Adrenal gland (tissue), 12 donors: ENCODE results near the gene SPATA31D4. TPM values are rescaled to one million over a fixed set of nuclear protein-coding genes. Genes with fewer than 3 reads are reported as not detected.

Experiments
- DNase-seq, 7 donors: peaks; one replicate each; pipeline ENCODE4 v3.0.0-alpha.2; 2019 to 2020
- H3K27ac ChIP-seq, 5 donors: fragments of 200-600 bp; sonication (generic) in 4 of 5; 1 replicate in 3 of 5; 2 replicates in 2 of 5; pipeline versions ENCODE4 v1.5.1 to v1.8.0; 2016 to 2020; ENCODE audit warnings: mild to moderate bottlenecking in 1 of 5
- H3K27me3 ChIP-seq: fragments of 200-600 bp; 2 replicates; pipeline ENCODE4 v1.8.0; 2021
- H3K36me3 ChIP-seq, 2 donors: fragments of 200-600 bp; replicated peaks in 1 of 2; 1 replicate in 1 of 2; 2 replicates in 1 of 2; pipeline versions ENCODE4 v1.5.1 to v1.8.0; 2018 to 2022
- H3K4me1 ChIP-seq, 2 donors: fragments of 200-600 bp; replicated peaks in 1 of 2; 1 replicate in 1 of 2; 2 replicates in 1 of 2; pipeline versions ENCODE4 v1.5.1 to v1.8.0; 2018 to 2021
- H3K4me3 ChIP-seq, 4 donors: fragments of 200-600 bp; sonication (generic) in 3 of 4; one replicate each; pipeline ENCODE4 v1.5.1; 2016 to 2018
- H3K9me3 ChIP-seq, 3 donors: fragments of 200-600 bp; sonication (generic) in 1 of 3; replicated peaks in 1 of 3; 1 replicate in 2 of 3; 2 replicates in 1 of 3; pipeline versions ENCODE4 v1.5.1 to v1.8.0; 2016 to 2021
- CTCF ChIP-seq, 6 experiments: fragments of 450-650 bp in 4 of 6; fragments of 200-600 bp in 2 of 6; sonication (generic) in 1 of 6; IDR thresholded peaks; 1 replicate in 5 of 6; 2 replicates in 1 of 6; pipeline versions ENCODE4 v1.5.1 to v1.8.0; 2016 to 2021; ENCODE audit warnings: antibody characterized with exemption in 6 of 6, mild to moderate bottlenecking in 2 of 6, moderate library complexity in 1 of 6
- POLR2A ChIP-seq, 2 donors: fragments of 450-650 bp; IDR thresholded peaks; one replicate each; pipeline ENCODE4 v1.6.1; 2017; ENCODE audit warnings: antibody characterized with exemption in 2 of 2, mild to moderate bottlenecking in 2 of 2, moderate library complexity in 1 of 2
- WGBS, 4 donors: extraction: QIAGEN DNeasy Blood & Tissue Kit in 2 of 4; methylation state at CpG; one replicate each; pipeline versions ENCODE4 v1.1.5 to v1.1.7; 2013 to 2017; 5-methylcytosine and 5-hydroxymethylcytosine counted together
- intact Hi-C, 2 donors: fragments of 100-400 bp; cut with DNase I; formaldehyde crosslinking; loops; one replicate each; pipeline versions ENCODE4 v1.14.1 to v1.15.0; 2022 to 2023
- polyA plus RNA-seq, 3 donors: library from polyadenylated mRNA; stranded (reverse); fragments of 200-250 nt in 2 of 3; fragments of 350-450 nt in 1 of 3; fragmentation: Illumina TruSeq in 1 of 3; extraction: RNeasy Lipid Tissue Mini Kit (QIAGEN cat#74804) in 1 of 3; gene quantifications; one replicate each; pipeline ENCODE4 v1.2.3, GENCODE V29; 2013 to 2014
- total RNA-seq, 9 donors: library from RNA; depleted of rRNA in 4 of 9; stranded (reverse); fragments of >200 nt in 4 of 9; fragments of 120-200 nt in 1 of 9; fragmentation: NEBNext Ultra II Directional in 1 of 9; extraction: Animal tissue kit (Norgen Biotek cat#: 25700) in 1 of 9; gene quantifications; one replicate each; pipeline versions ENCODE4 v1.1.0 to v1.2.4, GENCODE V29; 2013 to 2023
- donor health status: healthy with polysubstance abuse.
- donor health status: Bipolar disorder and iron deficiency.
- donor health status: DM: yes; HTN: yes; CAD: no.
- donor health status: DM: no; HTN: no; CAD: no.
- donor health status: DM: no; HTN: no; CAD: no.
- donor health status: DM: yes; HTN: yes; CAD: no.

SPATA31D4 gene
- total and polyA plus RNA-seq, 12 donors, result not detected

GRCh38 chr9:81969971-81970370 lies 41.7 kb downstream of the SPATA31D4 start:
- TF ChIP-seq CTCF (IDR thresholded peaks at IDR 0.05), result no peak
- TF ChIP-seq POLR2A (IDR thresholded peaks at IDR 0.05), result no peak
- Histone ChIP-seq H3K36me3 (no peaks in the 10 kb centered on the region), H3K4me3 (no peak overlapping the region), H3K4me1 (no peaks in the 10 kb centered on the region), H3K9me3 (no peaks in the 10 kb centered on the region), H3K27me3 (no peaks in the 10 kb centered on the region), H3K27ac (no peak overlapping the region)
- intact Hi-C loops, result no loop called here
- DNase-seq, result no peak

GRCh38 chr9:81971727-81972126 lies 43.5 kb downstream of the SPATA31D4 start:
- Histone ChIP-seq H3K4me1 (no peaks in the 10 kb centered on the region), H3K27me3 (no peaks in the 10 kb centered on the region), H3K36me3 (no peaks in the 10 kb centered on the region), H3K27ac (no peak overlapping the region), H3K4me3 (no peak overlapping the region), H3K9me3 (no peaks in the 10 kb centered on the region)
- peak in 1 of 7 donors; percentile 20 for DNase-seq
- TF ChIP-seq CTCF (IDR thresholded peaks at IDR 0.05) (no peak), POLR2A (IDR thresholded peaks at IDR 0.05) (no peak)
- intact Hi-C loops, result no loop called here

- Histone ChIP-seq H3K36me3 (no peaks in the 10 kb centered on the region), H3K27ac (no peak overlapping the region), H3K4me3 (no peak overlapping the region), H3K9me3 (no peaks in the 10 kb centered on the region), H3K4me1 (no peaks in the 10 kb centered on the region), H3K27me3 (no peaks in the 10 kb centered on the region)
- 71 to 87% (median 87%) methylated on average over 5 of the region's 5 CpGs for whole genome bisulfite sequencing, 4 donors
- TF ChIP-seq CTCF (IDR thresholded peaks at IDR 0.05), result no peak
- TF ChIP-seq POLR2A (IDR thresholded peaks at IDR 0.05), result no peak
- no peak for DNase-seq
- intact Hi-C loops, result no loop called here
Observed at GRCh38 chr9:81974764-81975163, 46.5 kb downstream of the SPATA31D4 start.

GRCh38 chr9:81976351-81976750 lies 48.1 kb downstream of the SPATA31D4 start:
- 91 to 94% (median 93%) methylated on average over 11 of the region's 11 CpGs for WGBS, 4 donors
- no peaks in the 10 kb centered on the region for H3K9me3 ChIP-seq
- intact Hi-C loops, result no loop called here
- TF ChIP-seq POLR2A (IDR thresholded peaks at IDR 0.05) (no peak), CTCF (IDR thresholded peaks at IDR 0.05) (no peak)
- H3K27me3 ChIP-seq, result no peaks in the 10 kb centered on the region
- H3K4me1 ChIP-seq, result no peaks in the 10 kb centered on the region
- no peak for DNase-seq
- no peak overlapping the region for H3K27ac ChIP-seq
- H3K36me3 ChIP-seq, result no peaks in the 10 kb centered on the region
- H3K4me3 ChIP-seq, result no peak overlapping the region
